ENCODE data around the gene EIF1B.

EIF1B gene

DNA sequence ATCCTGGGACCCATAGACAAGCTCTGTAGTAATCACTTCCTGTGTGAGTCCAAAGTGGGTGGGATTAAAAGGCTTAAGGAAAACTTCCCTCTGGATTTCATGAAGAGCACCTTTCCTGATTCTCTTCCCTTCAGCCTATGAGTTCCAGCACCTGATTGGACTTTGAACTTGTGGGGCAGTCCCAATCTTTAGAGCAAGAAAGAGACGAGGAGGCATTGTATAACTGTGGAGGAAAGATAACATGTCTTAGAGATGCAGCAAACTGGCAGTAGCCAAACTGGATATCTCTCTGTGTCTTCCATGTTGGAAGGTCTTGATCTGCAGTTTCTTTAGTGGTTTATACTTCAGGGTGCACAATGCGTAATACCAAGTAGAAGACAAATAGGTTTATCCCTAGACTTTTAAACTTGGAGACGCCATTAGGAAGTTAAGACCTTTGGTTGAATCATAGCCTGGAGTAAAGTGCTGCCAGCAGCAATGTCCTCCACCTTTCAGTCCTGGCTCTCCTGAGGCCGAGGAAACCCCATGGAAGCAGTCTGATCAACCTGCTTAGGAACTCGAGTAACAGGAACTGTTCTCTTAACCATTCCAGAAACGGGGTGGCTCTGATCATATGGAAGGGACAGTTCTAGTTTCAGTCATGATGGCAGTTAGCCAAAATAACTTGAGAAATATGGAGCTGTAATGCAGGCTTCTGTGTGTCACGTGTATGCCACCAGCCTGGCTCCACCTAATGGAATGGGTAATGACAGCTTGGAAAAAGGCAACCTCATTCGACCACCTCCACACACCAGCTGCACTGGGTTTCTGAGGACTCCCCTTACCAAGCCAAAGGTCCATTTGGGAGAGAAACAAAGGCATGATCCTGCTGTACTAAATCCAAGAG is 4.7 kb downstream of the EIF1B start:
- no peak overlapping the region for H3K4me3 ChIP-seq (ENCODE audit: control insufficient read depth, low read depth, low read length)
- DNase-seq (ENCODE audit: low read depth), result no peak
- TF ChIP-seq, protein P1, sequence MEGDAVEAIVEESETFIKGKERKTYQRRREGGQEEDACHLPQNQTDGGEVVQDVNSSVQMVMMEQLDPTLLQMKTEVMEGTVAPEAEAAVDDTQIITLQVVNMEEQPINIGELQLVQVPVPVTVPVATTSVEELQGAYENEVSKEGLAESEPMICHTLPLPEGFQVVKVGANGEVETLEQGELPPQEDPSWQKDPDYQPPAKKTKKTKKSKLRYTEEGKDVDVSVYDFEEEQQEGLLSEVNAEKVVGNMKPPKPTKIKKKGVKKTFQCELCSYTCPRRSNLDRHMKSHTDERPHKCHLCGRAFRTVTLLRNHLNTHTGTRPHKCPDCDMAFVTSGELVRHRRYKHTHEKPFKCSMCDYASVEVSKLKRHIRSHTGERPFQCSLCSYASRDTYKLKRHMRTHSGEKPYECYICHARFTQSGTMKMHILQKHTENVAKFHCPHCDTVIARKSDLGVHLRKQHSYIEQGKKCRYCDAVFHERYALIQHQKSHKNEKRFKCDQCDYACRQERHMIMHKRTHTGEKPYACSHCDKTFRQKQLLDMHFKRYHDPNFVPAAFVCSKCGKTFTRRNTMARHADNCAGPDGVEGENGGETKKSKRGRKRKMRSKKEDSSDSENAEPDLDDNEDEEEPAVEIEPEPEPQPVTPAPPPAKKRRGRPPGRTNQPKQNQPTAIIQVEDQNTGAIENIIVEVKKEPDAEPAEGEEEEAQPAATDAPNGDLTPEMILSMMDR (IDR thresholded peaks at IDR 0.05; ENCODE audit: control insufficient read depth, insufficient read depth, low read depth, low read length, missing control alignments), result no peak

DNA sequence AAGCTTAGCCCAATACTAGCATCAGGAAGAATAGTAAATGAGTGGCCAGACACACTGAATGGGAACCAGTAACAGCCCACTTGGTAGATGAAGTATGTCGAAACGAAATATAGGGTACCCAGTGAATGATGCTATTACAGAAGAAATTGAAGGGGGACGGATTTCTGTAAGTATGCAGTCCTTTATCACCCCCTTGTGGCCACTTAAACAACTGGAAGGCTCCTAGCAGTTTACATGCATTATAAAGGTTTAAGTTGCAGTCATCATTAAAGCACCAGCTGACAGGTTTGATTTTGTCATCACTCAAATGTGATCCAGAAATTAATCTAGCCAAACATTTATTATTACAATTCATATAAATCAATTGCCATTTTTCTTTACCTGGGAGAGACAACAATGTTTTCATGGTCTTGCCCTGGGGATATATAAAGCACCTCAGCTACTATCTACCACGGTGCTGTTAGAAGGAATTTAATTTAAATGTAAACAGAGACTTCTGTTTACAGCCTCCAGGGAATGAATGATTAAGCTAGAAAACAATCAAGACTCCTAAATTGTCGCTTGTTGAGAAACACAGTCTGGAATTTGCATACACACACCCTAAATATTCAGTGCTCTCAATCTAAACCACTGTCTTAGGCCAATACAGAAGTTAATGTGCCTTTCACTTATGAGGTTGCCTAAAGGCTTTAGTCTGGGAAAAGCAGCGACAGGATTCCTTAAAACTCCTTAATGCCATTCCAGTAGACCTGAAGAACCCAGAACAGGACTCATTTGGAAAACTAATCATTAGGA is 7.8 kb downstream of the EIF1B start:
- TF ChIP-seq, protein P1 (IDR thresholded peaks at IDR 0.05; ENCODE audit: control insufficient read depth, insufficient read depth, low read depth, low read length, missing control alignments), result peak; percentile 81
- H3K4me3 ChIP-seq (ENCODE audit: control insufficient read depth, low read depth, low read length), result no peak overlapping the region
- DNase-seq (ENCODE audit: low read depth), result no peak

DNA sequence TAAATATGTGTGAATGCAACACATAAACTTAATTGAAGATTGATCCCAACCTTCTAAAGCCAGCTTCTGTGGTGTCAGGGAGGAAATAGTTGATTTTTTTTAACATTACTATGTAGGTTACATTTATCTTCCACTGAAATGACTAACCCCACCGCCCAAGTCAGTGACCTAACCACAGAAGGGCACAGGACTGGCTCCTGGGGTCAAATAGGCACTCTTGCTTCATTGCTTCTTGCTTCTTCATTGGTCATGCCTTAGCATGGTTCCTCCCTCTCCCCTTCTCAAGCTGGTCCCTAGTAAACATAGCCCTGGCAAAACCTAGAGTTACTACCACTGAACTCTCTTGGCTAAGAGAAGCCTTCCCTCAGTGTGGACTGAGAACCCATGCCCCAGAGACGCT is 12.3 kb downstream of the EIF1B start:
- no peak for DNase-seq (ENCODE audit: low read depth)
- H3K4me3 ChIP-seq (ENCODE audit: control insufficient read depth, low read depth, low read length), result no peak overlapping the region
- TF ChIP-seq, protein P1 (IDR thresholded peaks at IDR 0.05; ENCODE audit: control insufficient read depth, insufficient read depth, low read depth, low read length, missing control alignments), result no peak

DNA sequence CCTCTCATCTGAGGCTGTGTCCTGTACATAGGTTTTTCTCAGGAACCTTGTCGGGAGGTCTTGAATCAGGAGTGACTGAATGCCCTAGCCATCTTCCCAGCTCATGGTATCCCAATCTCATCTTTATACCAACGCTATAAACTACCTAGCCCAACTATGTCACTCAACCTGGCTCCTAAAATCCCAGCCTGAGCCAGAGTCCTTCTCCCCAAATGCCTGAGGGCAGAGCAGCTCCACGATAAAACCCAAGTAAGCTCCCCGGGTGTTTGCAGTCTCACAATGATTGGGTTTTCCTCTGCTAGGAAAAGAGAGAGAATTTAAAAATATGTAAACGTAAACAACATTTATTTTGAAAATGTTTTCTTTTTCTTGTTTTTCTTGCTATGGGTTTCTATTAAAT is 14.4 kb downstream of the EIF1B start:
- TF ChIP-seq, protein P1 (IDR thresholded peaks at IDR 0.05; ENCODE audit: control insufficient read depth, insufficient read depth, low read depth, low read length, missing control alignments), result no peak
- no peak for DNase-seq (ENCODE audit: low read depth)
- no peak overlapping the region for H3K4me3 ChIP-seq (ENCODE audit: control insufficient read depth, low read depth, low read length)

DNA sequence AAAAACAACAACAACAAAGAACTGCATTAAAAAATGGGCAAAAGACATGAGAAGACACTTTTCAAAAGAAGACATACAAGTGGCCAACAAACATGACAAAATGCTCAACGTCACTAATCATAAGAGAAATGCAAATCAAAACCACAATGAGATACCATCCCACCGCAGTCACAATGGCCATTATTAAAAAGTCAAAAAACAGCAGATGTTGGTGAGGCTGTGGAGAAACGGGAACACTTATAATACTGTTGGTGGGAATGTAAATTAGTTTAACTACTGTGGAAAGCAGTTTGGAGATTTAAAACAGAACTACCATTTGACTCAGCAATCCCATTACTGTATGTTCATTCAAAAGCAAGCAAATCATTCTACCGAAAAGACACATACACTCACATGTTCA is 15.1 kb downstream of the EIF1B start:
- no peak overlapping the region for H3K4me3 ChIP-seq (ENCODE audit: control insufficient read depth, low read depth, low read length)
- TF ChIP-seq, protein P1 (IDR thresholded peaks at IDR 0.05; ENCODE audit: control insufficient read depth, insufficient read depth, low read depth, low read length, missing control alignments), result no peak
- DNase-seq (ENCODE audit: low read depth), result no peak

DNA sequence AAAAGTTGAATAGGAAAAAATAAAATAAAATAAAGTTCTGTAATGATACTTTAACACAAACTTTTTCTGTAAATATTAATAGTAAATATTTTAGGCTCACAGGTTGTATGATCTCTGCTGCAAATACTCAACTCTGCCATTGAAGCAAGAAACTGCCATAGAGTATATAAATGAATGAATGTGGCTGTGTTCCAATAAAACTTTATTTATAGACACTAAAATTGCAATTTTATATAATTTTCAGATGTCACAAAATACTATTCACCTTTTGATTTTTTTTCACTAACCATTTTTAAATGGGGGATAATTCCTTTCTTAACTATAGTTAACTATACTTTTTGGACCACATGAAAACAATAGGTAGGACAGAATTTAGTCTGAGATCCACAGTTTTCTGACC is 16.0 kb downstream of the EIF1B start:
- TF ChIP-seq, protein P1 (IDR thresholded peaks at IDR 0.05; ENCODE audit: control insufficient read depth, insufficient read depth, low read depth, low read length, missing control alignments), result no peak
- no peak overlapping the region for H3K4me3 ChIP-seq (ENCODE audit: control insufficient read depth, low read depth, low read length)
- no peak for DNase-seq (ENCODE audit: low read depth)
